GM12874 (cell line): ENCODE results near the gene TTLL8.

Source experiments
- CTCF ChIP-seq: IDR thresholded peaks from 2 replicates; pipeline ENCODE4 v1.5.1; 2011; ENCODE audit warnings: low read depth, mild to moderate bottlenecking, control low read depth, low read length, moderate library complexity; ENCODE audit not compliant: insufficient read depth

TTLL8 gene

GRCh38 chr22:50011447-50012210 is 46.5 kb downstream of the TTLL8 start:
- no peak for TF ChIP-seq CTCF

GRCh38 chr22:50010676-50011446 is 47.2 kb downstream of the TTLL8 start:
- no peak for TF ChIP-seq CTCF

- no peak for TF ChIP-seq CTCF
These were observed 48.1 kb downstream of the TTLL8 start for GRCh38 chr22:50009765-50010675.

GRCh38 chr22:50009251-50009650 is 48.8 kb downstream of the TTLL8 start:
- no peak for TF ChIP-seq CTCF

- TF ChIP-seq CTCF, result no peak
These were observed 49.7 kb downstream of the TTLL8 start for GRCh38 chr22:50008151-50009040.

GRCh38 chr22:50007057-50007511 is 51.0 kb downstream of the TTLL8 start:
- no peak for TF ChIP-seq CTCF
